LNCAP (cell line): ENCODE data around the gene STEEP1.

ENCODE experiments used
- CTCF ChIP-seq: fragments of 450-650 bp; IDR thresholded peaks from 2 replicates; pipeline ENCODE4 v1.5.1; 2017; ENCODE audit warnings: mild to moderate bottlenecking

Gene STEEP1

GRCh38 chrX:119521246-119521645 lies 44.0 kb downstream of the STEEP1 start:
- TF ChIP-seq CTCF: no peak

DNA sequence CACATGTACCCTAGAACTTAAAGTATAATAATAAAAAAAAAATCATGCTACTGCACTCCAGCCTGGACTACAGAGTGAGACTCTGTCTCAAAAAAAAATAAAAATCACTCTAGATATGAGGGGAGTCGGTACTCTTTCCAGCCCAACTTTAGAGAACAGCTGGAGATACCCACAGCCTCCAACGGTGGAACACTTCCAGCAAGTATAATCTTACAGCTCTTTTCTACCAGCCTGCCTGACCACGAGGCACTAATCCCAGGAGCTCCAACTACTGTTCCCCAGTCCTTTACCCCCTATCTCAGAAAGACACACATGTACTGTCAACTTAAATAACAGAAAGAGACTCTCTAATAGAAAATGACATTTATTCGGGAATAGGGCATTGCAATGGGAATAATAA lies 46.8 kb downstream of the STEEP1 start:
- TF ChIP-seq CTCF: no peak

DNA sequence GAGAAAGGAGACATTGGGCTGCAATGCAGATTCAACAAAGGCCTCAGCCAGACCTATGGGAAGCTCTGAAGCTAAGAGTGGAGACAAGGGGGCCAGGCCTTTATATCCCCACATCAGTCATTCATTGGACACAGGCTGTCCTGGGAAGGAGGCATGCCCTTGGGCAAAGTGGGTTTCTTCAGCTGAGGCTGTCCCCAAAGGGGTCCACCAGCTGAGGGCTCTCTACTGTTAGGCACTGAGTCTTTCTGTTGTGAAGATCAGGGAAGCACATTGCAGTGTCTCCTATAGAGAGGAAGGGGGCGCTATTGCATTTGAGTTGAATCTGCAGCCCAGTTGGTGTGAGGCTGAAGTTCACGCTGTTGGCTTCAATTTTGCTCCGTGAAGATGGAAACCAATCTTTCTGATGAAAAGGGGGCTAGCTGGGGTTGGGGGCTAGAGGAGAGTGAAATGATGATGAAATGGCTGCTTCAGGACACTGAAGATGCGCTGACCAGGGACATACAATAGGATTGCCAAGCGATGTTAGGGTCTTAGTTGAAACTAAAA lies 49.0 kb downstream of the STEEP1 start:
- peak; percentile 71 for TF ChIP-seq CTCF

- peak; percentile 69 for TF ChIP-seq CTCF
Measured at GRCh38 chrX:119512146-119512800, 52.9 kb downstream of the STEEP1 start.

DNA sequence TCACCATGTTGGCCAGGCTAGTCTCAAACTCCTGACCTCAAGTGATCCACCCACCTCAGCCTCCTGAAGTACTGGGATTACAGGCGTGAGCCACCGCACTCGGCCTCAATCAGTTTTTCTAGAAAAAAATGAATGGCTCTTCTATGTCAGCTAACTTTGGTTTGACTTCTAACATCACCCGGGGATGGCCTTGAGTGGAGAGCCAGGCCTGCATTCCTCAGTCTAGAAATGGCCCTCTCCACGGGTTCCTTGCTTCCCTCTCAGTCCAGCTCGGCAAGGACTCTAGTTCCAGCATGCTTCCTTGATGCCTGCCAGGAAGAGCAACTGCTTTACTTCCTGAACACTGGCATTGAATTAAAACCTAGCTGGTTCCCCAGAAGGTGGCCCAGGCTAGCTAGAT lies 58.0 kb downstream of the STEEP1 start:
- no peak for TF ChIP-seq CTCF

GRCh38 chrX:119505945-119506344 lies 59.3 kb downstream of the STEEP1 start:
- no peak for TF ChIP-seq CTCF

- TF ChIP-seq CTCF: no peak
Measured at GRCh38 chrX:119503484-119503861, 61.7 kb downstream of the STEEP1 start.
